Measurements from ENCODE around the gene ADAM12. TPM values are rescaled to one million over a fixed set of nuclear protein-coding genes. Genes with fewer than 3 reads are reported as not detected.

The ADAM12 gene
- total and polyA plus RNA-seq, 9 of the 15 experiments (the other 6 are each of a cell fraction or from before 2014, with no cell fraction given) = not detected

DNA sequence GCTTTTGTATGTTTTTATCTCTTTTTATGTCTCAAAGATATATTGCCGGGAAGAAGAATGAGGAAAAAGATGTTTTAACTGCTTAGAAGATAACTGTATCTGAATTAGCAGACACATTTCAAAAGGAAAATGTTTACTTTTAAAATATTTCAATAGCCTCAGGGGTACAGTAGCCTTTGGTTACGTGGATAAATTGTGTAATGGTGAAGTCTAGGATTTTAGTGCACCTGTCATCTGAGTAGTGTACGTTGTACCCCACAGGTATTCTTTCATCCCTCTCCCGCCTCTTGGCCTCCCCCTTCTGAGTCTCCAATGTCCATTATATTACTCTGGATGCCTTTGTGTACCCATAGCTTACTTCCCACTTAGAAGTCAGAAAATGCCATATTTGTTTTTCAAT is 269.8 kb downstream of the ADAM12 start:
- Histone ChIP-seq H3K9me3 (replicated peaks; ENCODE audit: control insufficient read depth, insufficient read depth, low read depth, low read length) (no peaks in the 10 kb centered on the region), H3K9me1 (ENCODE audit: control insufficient read depth, insufficient read depth, low read length) (no peaks in the 10 kb centered on the region), H3K4me1 (replicated peaks in 1 of 2; ENCODE audit: control insufficient read depth in 2 of 2, insufficient read depth in 2 of 2, low read length in 2 of 2) (no peaks in the 10 kb centered on the region), H3K4me2 (ENCODE audit: insufficient read depth, low read length) (no peak overlapping the region), H2AFZ (ENCODE audit: low read depth, low read length) (no peak overlapping the region), H3K9ac (ENCODE audit: insufficient read depth in 1 of 2, low read depth in 2 of 2, low read length in 2 of 2) (no peak overlapping the region), H3K27ac (ENCODE audit: extremely low read depth, low read depth, low read length) (no peak overlapping the region), H3K27me3 (ENCODE audit: control insufficient read depth in 2 of 2, insufficient read depth in 2 of 2, low read length in 2 of 2) (no peaks in the 10 kb centered on the region; a peak in 1 of 5 replicates), H4K20me1 (replicated peaks; ENCODE audit: control insufficient read depth, insufficient read depth, low read length) (no peaks in the 10 kb centered on the region), H3K36me3 (ENCODE audit: control insufficient read depth, insufficient read depth, low read length) (no peaks in the 10 kb centered on the region), H3K79me2 (ENCODE audit: control insufficient read depth, insufficient read depth, low read length) (no peaks in the 10 kb centered on the region), H3K4me3 (no peak overlapping the region)
- no peak for FAIRE-seq
- ATAC-seq = no peak
- WGBS (ENCODE audit: insufficient coverage, low coverage, missing lambda C conversion rate) = 0% methylated on average over 4 of the region's 4 CpGs
- CTCF ChIA-PET (ENCODE audit: low intra/inter-chr PET ratio) = no interaction called here
- intact Hi-C loops (cut with micrococcal nuclease) = no loop called here
- in situ Hi-C loops (cut with MboI) = no loop called here
- DNase-seq (ENCODE audit: extremely low read depth in 1 of 4, low spot score in 3 of 4) = no peak
- POLR2A ChIA-PET = no interaction called here
- BruUV-seq (replicated peaks) = no TSS peak
- no peak for TF ChIP-seq ZNF282 (CRISPR knock-in tag; IDR thresholded peaks at IDR 0.05)
- no peak for TF ChIP-seq ZNF23 (CRISPR knock-in tag; IDR thresholded peaks at IDR 0.05)
- no peak for TF ChIP-seq SMARCB1 (IDR thresholded peaks at IDR 0.05; ENCODE audit: insufficient read length, low read depth)
- TF ChIP-seq TAF15 (IDR thresholded peaks at IDR 0.05; ENCODE audit: low read depth, low read length) = no peak
- TF ChIP-seq, protein P1, sequence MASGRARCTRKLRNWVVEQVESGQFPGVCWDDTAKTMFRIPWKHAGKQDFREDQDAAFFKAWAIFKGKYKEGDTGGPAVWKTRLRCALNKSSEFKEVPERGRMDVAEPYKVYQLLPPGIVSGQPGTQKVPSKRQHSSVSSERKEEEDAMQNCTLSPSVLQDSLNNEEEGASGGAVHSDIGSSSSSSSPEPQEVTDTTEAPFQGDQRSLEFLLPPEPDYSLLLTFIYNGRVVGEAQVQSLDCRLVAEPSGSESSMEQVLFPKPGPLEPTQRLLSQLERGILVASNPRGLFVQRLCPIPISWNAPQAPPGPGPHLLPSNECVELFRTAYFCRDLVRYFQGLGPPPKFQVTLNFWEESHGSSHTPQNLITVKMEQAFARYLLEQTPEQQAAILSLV (tag; IDR thresholded peaks at IDR 0.05) = no peak
- TF ChIP-seq ZNF717 (CRISPR knock-in tag; IDR thresholded peaks at IDR 0.05) = no peak
- TF ChIP-seq JUN (IDR thresholded peaks at IDR 0.05; ENCODE audit: borderline replicate concordance, low read depth, low read length) = no peak
- TF ChIP-seq JUN (CRISPR knock-in tag; IDR thresholded peaks at IDR 0.05; ENCODE audit: borderline replicate concordance) = no peak
- TF ChIP-seq, protein P2, sequence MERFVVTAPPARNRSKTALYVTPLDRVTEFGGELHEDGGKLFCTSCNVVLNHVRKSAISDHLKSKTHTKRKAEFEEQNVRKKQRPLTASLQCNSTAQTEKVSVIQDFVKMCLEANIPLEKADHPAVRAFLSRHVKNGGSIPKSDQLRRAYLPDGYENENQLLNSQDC (CRISPR knock-in tag; IDR thresholded peaks at IDR 0.05) = no peak
- TF ChIP-seq, protein P3, sequence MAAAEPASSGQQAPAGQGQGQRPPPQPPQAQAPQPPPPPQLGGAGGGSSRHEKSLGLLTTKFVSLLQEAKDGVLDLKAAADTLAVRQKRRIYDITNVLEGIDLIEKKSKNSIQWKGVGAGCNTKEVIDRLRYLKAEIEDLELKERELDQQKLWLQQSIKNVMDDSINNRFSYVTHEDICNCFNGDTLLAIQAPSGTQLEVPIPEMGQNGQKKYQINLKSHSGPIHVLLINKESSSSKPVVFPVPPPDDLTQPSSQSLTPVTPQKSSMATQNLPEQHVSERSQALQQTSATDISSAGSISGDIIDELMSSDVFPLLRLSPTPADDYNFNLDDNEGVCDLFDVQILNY (CRISPR knock-in tag; IDR thresholded peaks at IDR 0.05) = no peak
- TF ChIP-seq, protein P4, sequence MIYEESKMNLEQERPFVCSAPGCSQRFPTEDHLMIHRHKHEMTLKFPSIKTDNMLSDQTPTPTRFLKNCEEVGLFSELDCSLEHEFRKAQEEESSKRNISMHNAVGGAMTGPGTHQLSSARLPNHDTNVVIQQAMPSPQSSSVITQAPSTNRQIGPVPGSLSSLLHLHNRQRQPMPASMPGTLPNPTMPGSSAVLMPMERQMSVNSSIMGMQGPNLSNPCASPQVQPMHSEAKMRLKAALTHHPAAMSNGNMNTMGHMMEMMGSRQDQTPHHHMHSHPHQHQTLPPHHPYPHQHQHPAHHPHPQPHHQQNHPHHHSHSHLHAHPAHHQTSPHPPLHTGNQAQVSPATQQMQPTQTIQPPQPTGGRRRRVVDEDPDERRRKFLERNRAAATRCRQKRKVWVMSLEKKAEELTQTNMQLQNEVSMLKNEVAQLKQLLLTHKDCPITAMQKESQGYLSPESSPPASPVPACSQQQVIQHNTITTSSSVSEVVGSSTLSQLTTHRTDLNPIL (CRISPR knock-in tag; IDR thresholded peaks at IDR 0.05) = no peak
- TF ChIP-seq ZNF644 (tag; IDR thresholded peaks at IDR 0.05; ENCODE audit: low read depth) = no peak
- TF ChIP-seq MYNN (IDR thresholded peaks at IDR 0.05) = no peak
- TF ChIP-seq MYNN (CRISPR knock-in tag; IDR thresholded peaks at IDR 0.05) = no peak
- TF ChIP-seq ZNF184 (CRISPR knock-in tag; IDR thresholded peaks at IDR 0.05) = no peak
- TF ChIP-seq, protein P5, sequence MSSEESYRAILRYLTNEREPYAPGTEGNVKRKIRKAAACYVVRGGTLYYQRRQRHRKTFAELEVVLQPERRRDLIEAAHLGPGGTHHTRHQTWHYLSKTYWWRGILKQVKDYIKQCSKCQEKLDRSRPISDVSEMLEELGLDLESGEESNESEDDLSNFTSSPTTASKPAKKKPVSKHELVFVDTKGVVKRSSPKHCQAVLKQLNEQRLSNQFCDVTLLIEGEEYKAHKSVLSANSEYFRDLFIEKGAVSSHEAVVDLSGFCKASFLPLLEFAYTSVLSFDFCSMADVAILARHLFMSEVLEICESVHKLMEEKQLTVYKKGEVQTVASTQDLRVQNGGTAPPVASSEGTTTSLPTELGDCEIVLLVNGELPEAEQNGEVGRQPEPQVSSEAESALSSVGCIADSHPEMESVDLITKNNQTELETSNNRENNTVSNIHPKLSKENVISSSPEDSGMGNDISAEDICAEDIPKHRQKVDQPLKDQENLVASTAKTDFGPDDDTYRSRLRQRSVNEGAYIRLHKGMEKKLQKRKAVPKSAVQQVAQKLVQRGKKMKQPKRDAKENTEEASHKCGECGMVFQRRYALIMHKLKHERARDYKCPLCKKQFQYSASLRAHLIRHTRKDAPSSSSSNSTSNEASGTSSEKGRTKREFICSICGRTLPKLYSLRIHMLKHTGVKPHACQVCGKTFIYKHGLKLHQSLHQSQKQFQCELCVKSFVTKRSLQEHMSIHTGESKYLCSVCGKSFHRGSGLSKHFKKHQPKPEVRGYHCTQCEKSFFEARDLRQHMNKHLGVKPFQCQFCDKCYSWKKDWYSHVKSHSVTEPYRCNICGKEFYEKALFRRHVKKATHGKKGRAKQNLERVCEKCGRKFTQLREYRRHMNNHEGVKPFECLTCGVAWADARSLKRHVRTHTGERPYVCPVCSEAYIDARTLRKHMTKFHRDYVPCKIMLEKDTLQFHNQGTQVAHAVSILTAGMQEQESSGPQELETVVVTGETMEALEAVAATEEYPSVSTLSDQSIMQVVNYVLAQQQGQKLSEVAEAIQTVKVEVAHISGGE (CRISPR knock-in tag; IDR thresholded peaks at IDR 0.05) = no peak
- TF ChIP-seq FOXJ2 (tag; IDR thresholded peaks at IDR 0.05) = no peak
- no peak for TF ChIP-seq MCM5 (IDR thresholded peaks at IDR 0.05; ENCODE audit: low read depth)

Data from K562 (cell line).